NCI-H2196 (cell line): ENCODE data around the gene USP6NL.

Source experiments
- DNase-seq: peaks from one replicate; lab custom pipeline; 2025; ENCODE audit not compliant: unreplicated experiment; lab: John Stamatoyannopoulos, UW

The USP6NL gene

DNA sequence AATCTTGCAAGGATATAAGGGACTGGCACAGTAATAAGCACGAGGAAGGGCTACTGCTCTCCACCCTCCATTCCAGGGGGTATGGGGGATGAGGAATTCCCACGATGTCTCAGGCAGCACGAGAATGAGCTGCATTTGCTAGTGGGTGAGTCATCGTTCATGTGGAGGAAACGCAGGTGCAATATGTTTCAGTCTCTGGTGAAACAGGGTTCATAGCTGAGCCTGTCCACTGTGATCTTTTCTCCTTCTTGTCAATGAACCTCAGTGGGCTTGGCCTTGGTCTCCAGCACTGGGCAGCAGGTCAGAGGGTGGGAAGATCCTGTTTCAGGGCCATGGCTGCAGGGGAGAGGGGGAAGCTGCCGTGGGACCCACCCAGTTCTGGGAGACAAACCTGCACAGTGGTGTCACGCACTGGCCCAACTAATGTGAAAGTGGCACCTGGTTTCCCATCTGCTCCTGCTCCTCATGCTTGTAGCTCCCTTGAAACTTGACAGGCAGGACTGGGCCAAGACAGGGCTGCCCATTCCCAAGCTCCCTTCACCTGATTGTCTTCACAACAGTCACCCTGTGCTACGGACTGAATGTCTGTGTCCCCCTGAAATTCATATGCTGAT lies 181.9 kb downstream of the USP6NL start:
- no peak for DNase-seq

DNA sequence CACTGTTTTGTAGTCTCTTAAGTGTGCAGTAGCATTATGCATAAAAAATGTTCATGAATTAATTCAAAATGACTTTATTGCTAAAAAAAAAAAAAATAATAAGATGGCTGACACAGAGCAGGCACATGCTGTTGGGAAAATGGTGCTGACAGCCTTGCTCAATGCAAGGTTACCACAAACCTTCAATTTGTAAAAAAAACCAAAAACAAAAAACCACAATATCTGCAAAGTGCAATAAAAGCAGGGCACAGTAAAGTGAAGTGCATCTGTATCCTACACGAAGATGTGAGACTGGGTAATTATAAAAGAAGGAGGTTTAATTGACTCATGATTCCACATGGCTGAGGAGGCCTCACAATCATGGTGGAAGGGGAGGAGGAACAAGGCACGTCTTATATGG lies 185.8 kb downstream of the USP6NL start:
- DNase-seq = no peak

DNA sequence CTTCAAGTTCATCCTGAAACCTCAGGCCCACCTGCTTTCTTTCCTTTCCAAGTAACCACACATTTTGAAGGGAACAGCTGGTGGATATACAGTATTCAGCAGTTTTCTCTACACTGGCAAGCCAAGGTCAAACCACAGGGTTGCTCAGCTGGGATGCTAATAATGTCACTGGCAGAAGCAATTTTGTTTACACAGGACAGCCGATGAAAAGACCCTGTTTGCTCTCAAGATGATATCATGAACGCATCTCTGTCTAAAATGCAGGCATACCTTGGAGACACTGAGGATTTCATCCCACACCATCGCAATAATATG lies 186.2 kb downstream of the USP6NL start:
- peak; percentile 1 for DNase-seq

DNA sequence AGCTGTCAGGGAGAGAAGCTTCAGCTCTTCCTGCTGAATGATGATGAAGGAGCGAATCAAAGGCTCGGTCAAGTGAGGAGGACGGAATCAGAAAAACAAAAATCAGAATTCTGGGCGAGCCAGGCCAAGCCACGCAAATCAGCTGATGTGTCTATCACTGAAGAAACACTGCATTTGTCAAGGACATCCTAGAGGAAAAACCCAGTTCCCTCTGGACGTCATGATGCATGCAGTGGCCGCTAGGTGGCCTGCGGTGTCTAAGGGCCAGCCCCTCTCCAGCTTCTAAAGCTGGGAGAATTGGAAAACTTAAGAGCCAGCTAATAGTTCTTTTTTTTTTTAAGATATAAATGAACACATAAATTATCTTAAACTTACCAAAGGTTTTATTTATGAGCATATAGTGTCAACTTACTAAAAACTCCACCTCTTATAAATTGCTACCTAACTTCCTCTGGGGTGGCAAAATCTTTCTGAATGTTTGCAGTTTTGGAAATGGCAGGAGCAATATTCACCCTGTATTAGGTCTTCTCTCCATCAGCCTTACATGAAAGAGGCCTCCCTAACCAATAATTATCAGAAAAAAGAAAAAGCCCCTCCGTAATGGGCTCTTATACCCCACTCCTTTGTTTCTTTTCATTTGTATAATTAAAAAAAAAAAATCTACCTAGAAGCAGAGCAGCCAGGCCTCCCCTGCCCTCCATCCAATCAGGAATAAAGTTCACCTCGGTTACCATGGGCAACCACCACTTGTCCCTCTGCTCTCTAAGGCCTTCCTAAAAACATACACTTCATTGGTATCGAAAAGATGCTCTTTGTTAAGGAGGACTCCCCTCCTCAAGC lies 186.8 kb downstream of the USP6NL start:
- peak; percentile 27 for DNase-seq

DNA sequence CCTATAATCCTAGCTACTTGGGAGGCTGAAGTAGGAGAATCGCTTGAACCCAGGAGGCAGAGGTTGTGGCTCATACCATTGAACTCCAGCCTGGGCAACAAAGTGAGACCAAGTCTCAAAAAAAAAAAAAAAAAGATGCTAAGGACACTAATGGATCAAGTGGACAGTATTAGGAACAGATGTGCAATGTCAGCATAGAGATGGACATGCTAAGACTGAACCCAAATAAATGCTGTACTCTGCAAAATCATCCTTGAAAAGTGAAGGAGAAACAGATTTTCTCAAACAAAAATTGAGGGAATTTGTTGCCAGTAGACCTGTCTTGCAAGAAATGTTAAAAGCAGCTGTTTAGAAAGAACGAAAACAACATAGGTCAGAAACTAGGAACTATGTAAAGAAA lies 194.5 kb downstream of the USP6NL start:
- no peak for DNase-seq

DNA sequence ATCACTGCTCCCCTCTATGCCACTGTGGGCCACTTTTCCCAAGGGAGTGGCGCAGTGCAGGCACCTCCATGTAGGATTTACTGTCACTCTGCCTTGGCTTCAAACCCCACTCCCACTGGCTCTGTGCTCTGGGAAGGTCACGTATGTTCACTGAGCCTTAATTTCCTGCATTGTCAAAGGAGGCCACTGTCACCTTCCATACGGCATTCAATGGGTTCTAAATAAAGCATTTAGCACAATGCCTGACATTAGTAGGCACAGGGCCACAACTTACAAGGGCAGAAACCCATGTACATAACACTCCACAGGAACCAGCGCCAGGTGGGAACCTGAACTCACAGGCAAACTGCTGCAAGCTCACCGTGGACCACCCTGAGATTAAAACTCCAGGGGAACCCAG lies 196.4 kb downstream of the USP6NL start:
- no peak for DNase-seq

DNA sequence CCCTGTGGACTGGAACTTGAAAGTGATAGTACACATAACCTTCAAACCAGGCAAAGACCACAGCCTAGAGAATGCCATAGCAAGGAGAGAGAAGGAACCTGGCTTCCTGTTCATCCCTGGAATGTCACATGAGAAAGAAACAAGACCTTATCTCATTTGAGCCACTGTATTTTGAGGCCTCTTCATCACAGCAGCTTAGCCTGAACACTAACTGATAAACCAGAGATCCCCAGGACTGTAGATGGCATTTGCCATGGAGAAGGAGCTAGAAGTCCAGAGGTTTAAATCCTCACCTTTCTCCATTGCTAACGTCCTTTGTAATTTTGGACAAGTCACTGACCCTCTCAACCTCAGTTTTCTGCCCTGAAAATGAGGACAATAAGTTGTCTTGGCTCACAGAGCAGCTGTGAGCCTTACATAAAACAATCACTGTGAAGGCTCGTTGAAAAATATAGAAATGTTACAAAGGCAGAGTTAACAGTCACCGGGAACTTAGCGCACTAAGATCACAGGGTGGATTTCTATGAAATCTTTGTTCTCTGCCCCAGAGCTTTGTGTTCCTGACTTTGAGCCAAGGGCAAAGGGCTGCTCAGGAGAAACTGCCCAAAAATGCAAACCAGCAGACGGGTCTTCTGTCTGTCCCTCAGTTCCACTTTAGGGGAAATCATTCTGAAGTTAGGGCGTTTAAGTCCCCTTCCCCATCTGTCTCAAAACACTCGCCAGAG lies 197.0 kb downstream of the USP6NL start:
- DNase-seq = no peak

DNA sequence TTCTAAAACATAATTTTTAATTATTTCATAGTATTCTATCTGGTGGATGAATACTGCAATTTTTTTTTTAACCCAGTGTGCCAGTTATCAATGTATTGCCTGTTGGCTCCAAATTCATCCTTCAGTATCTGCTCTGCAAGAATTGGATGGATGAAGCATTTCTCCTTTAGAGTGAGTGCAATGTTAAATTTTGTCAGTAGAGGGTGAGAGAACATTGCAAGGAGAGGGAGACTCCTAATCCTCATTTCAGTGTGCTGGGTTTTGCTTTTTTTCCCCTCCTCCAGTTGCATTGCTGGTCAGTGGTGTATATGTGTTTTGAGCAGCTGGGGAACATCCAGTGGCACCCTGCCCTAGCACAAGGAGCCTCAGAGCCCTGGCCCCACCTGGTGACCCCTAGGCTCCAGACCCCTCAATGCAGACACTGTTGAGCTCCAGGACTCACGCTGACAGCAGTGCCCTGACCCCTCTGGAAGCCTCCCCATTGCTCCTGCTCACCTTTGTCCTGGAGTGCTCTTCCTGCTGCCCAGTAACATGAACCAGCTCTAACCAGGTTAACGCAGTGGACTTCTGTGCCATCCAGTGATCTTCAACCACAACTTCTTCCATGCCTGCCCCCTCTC lies 199.4 kb downstream of the USP6NL start:
- DNase-seq = no peak

DNA sequence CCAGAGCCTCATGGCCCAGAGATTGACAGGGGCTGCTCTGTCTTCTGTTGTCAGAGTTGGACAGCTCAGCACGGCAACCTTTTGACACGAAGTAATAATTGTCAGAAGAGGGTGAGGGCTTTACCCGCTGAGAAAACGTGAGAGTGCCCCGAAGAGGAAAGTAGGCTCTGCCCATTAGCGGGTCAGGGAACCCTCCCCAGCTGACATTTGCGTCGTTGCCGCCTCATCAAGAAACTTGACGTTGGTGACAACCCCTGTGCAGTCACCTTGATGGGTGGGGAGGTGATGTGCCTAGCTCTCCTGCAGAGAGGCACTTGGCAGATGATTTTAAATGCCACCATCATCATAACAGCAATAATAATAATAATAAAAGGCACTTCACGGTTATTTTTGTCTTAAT lies 202.1 kb downstream of the USP6NL start:
- DNase-seq = no peak

DNA sequence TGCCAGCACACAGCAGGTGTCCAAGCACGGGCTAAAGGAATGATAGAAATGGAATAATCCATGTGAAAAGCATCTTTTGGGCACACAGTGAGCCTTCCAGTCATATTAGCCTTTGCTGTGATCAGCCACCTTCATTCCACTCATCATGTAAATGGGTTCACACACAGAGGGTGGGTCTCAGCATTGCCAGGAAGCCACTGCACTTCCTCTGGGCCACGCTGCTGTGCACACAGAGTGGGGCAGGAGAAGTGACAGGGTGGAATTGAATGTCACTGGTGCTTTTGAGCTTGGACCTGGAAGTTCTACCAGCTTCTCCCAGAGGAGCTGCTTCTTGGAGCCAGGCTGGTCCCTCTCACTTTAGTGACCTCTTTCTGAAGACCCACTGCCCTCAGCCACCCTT lies 203.5 kb downstream of the USP6NL start:
- no peak for DNase-seq

DNA sequence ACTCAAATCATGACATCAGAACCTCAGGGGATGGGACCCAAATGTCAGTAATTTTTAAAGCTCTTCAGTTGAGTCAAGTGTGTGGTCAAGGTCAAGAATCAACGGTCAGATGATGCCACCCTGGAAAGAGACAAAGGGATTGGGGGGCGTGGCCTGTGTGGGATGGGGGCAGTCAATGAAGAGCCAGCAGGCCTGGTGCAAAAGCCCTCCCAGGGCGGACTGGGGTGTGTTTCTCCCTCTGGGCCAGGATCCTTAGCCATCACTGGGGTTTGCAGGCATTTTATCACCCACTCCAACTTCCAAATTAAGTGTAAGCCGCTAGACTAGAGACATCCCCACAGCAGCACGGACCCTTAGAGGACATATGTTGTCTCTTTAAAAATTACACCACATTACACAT lies 204.7 kb downstream of the USP6NL start:
- DNase-seq = no peak

DNA sequence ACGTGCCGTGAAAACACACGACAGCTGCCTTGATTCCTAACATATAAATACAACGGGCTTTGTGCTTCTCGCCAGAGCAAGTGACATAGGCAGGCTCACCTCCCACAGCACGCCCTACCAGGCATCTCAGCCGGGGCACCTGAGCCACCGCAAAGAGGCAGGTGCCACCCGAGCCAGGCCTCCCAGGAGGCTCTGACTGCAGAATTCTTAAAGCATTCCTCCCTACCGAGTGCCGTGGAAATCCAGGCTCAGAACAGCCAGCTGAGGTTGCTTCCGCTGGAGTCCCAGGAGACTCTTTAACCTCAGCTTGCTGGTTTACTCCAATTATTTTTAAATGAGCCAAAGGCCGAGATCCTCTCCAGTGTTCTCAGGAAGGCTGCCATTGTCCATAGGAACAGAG lies 206.5 kb downstream of the USP6NL start:
- DNase-seq = no peak
